Naive thymus-derived CD8-positive, alpha-beta T cell (primary cell): ENCODE measurements around the gene EMILIN2. TPM values are rescaled to one million over a fixed set of nuclear protein-coding genes. Genes with fewer than 3 reads are reported as not detected.

ENCODE experiments used
- ATAC-seq, 2 donors: fragments of 150-1000 bp; cut with Tn5 transposase in 1 of 2; sonication (Bioruptor Pico), chemical (Tn5 transposase) in 1 of 2; 1 replicate in 1 of 2; 2 replicates in 1 of 2; pipeline ENCODE4 v1.10.0; 2021; ENCODE audit warnings: mild to moderate bottlenecking in 2 of 2, moderate library complexity in 2 of 2
- POLR2A ChIA-PET: fragments of 350-600 bp; sonication (Branson Sonifier 250); formaldehyde crosslinking; loops from one replicate; lab custom pipeline; 2021; ENCODE audit warnings: antibody characterized with exemption; lab: Charles Lee
- DNase-seq, 10 donors: peaks; one replicate each; pipeline versions ENCODE4 v3.0.0 to v3.0.0-alpha.2; 2020 to 2022
- H3K27ac Mint-ChIP-seq, 10 donors: one replicate each; pipeline ENCODE4 v1.8.0; 2020 to 2022; ENCODE audit warnings: mild to moderate bottlenecking in 10 of 10, mixed read lengths in 10 of 10, moderate library complexity in 4 of 10, inconsistent platforms in 1 of 10
- H3K27me3 Mint-ChIP-seq, 5 donors: one replicate each; pipeline ENCODE4 v1.8.0; 2021 to 2022; ENCODE audit warnings: mixed read lengths in 5 of 5
- H3K36me3 Mint-ChIP-seq, 3 donors: one replicate each; pipeline ENCODE4 v1.8.0; 2020 to 2022; ENCODE audit warnings: mixed read lengths in 3 of 3, mild to moderate bottlenecking in 2 of 3, inconsistent platforms in 1 of 3
- H3K4me1 Mint-ChIP-seq, 4 donors: one replicate each; pipeline ENCODE4 v1.8.0; 2021 to 2022; ENCODE audit warnings: mixed read lengths in 4 of 4
- H3K4me3 Mint-ChIP-seq, 10 donors: one replicate each; pipeline ENCODE4 v1.8.0; 2020 to 2022; ENCODE audit warnings: mild to moderate bottlenecking in 10 of 10, mixed read lengths in 10 of 10, moderate library complexity in 6 of 10, inconsistent platforms in 1 of 10
- H3K9me3 Mint-ChIP-seq, 9 donors: one replicate each; pipeline ENCODE4 v1.8.0; 2020 to 2022; ENCODE audit warnings: mixed read lengths in 9 of 9, mild to moderate bottlenecking in 3 of 9, inconsistent platforms in 1 of 9, moderate library complexity in 1 of 9
- polyA plus RNA-seq, 3 donors: library from polyadenylated mRNA; unstranded; fragments of 300-500 nt; fragmentation: Illumina TruSeq; gene quantifications; one replicate each; pipeline ENCODE4 v1.2.3, GENCODE V29; 2021
- total RNA-seq, 8 experiments: library from RNA in 2 of 8; stranded (reverse) in 2 of 8; gene quantifications; one replicate each; pipeline ENCODE4 v1.2.3 and lab custom pipeline; 2021 to 2026

Gene EMILIN2
- total and polyA plus RNA-seq, 5 experiments from 2014 or later = 1.1 to 5.1 (median 2.5) TPM

DNA sequence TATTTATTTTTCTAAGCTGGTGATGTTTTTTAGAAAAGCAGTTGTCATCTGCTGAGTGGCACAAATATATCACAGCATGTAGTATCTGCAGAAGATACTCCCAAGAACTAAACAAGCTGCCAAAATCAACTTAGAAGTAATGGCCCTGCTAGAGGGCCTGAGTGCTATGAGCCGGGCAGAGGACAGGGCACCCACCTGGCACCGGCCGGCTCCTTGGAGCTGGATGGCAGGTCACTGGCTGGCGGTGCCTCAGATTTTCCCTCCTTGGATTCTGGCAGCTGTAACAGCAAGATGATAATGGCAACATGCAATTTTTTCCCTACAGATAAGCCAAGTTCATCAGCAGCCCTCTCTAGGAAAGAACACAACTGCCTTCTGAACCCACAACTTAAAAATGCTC is 79.7 kb downstream of the EMILIN2 start:
- H3K36me3 Mint-ChIP-seq = peaks cover 0 to 98% (median 32%) of the 10 kb centered on the region in 3 donors
- H3K27me3 Mint-ChIP-seq = no peaks in the 10 kb centered on the region
- H3K4me3 Mint-ChIP-seq = no peak overlapping the region
- H3K9me3 Mint-ChIP-seq = no peaks in the 10 kb centered on the region
- peak overlapping the region in 4 of 10 donors; percentile 3 to 59 (median 32) for H3K27ac Mint-ChIP-seq
- DNase-seq = no peak
- peaks cover 0 to 2% (median 1%) of the 10 kb centered on the region in 4 donors for H3K4me1 Mint-ChIP-seq
- POLR2A ChIA-PET = interaction anchor here (0.6 to 1.1 kb wide), 2 partner anchors 68 to 258 kb away, joined by 3 read pairs; no protein-coding TSS in a partner anchor
- no peak for ATAC-seq

DNA sequence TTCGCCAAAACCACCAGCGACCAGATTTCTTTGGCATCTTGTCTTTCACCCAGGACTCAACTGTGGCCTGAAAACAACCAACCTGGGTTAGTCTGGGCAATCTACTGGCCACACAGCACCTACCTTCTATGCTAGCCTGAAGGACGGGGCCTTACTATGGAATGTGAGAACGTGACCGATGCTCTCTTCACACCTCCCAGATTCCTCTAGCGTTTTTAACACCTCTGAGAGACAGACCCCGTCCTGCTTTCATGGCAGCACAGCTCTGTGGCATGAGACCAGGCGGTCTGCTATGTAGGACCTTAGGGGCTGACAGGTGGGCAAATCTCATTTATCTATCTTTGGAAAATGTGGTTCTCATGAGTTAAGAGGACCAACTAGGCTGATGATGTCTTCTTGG is 80.9 kb downstream of the EMILIN2 start:
- peak overlapping the region in 2 of 10 donors; percentile 31 to 39 for H3K27ac Mint-ChIP-seq
- H3K4me3 Mint-ChIP-seq = no peak overlapping the region
- no peak for DNase-seq
- POLR2A ChIA-PET = interaction anchor here (1.2 kb wide), 1 partner anchor 11 kb away, joined by 6 read pairs; no protein-coding TSS in a partner anchor
- H3K27me3 Mint-ChIP-seq = no peaks in the 10 kb centered on the region
- no peak for ATAC-seq
- peaks cover 6 to 8% (median 7%) of the 10 kb centered on the region in 4 donors for H3K4me1 Mint-ChIP-seq
- H3K9me3 Mint-ChIP-seq = no peaks in the 10 kb centered on the region
- peaks cover 0 to 93% (median 26%) of the 10 kb centered on the region in 3 donors for H3K36me3 Mint-ChIP-seq

DNA sequence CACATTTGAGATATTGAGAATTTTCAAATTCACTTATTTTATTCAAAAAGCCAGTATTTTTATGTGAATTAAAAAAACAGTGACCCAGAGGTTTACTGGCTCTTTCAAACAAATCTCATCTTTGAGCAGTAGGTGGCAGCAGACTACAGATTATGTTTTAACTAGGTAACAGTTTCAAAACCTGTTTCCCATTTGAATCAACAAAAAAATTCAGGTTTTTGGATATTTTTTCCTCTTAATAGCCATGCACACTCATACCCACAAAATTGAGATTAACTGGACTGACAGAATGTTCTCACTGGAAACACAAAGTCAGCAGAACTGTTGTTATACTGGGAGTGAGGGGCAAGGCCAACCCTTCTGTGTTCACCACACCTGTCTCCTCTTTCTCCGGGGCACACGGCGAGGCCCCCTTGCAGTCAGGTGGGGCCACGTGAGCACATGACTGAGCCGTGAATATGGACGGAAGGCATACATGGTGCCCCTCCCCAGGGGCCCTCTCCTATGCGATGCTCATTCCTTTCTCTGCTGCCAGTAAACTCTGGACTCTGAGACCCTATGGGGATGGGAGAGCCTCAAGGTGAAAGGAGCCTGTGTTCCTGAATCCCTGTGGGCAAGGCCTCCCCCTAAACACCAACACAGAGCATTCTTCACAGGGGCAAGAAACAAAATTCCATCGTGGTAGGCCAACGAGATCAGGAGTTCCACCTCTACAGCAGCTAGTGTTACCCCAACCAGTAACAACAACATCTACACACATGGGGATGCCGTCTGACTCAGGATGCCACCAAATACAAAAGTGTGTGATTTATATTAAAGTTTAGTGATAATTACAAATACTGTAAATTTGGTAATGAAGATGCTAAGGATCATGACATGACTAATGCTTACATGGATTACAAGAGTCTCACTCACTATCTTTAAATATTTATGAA is 85.7 kb downstream of the EMILIN2 start:
- ATAC-seq = peak; percentile 68 to 80
- Mint-ChIP-seq H3K9me3 (no peaks in the 10 kb centered on the region), H3K27ac (peak overlapping the region; percentile 76 to 94 (median 88)), H3K36me3 (peaks cover 0 to 91% (median 14%) of the 10 kb centered on the region in 3 donors), H3K27me3 (no peaks in the 10 kb centered on the region), H3K4me1 (peaks cover 16 to 25% (median 20%) of the 10 kb centered on the region in 4 donors), H3K4me3 (peak overlapping the region in 2 of 10 donors; percentile 8 to 39)
- DNase-seq = peak in 9 of 10 donors; percentile 18 to 80 (median 66)
- POLR2A ChIA-PET = interaction anchor here (1.2 to 1.7 kb wide), 4 partner anchors 27 to 53 kb away, joined by 3 to 9 read pairs (median 4); no protein-coding TSS in a partner anchor

DNA sequence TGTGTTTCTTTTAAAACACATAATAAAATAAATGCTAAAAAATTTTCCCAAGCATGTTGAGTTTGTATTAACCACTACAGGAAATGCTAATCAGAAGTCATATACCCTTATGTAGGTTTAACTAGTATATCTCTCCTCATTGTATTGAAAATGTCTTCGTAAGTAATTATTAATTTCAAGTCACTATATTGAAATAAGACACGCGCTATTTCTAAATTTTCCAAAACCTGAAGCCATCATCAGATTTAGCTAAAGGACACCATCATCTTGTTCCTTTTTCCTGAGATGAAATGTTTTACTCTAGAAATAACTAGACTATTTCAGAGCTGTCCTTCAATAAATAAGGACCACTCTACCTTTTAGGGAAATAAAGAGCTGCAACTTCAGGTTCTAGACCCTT is 87.2 kb downstream of the EMILIN2 start:
- no peaks in the 10 kb centered on the region for H3K27me3 Mint-ChIP-seq
- peaks cover 16 to 25% (median 20%) of the 10 kb centered on the region in 4 donors for H3K4me1 Mint-ChIP-seq
- H3K9me3 Mint-ChIP-seq = no peaks in the 10 kb centered on the region
- peaks cover 0 to 91% (median 14%) of the 10 kb centered on the region in 3 donors for H3K36me3 Mint-ChIP-seq
- ATAC-seq (no peak), DNase-seq (no peak)
- POLR2A ChIA-PET = interaction anchor here (1.2 to 1.7 kb wide), 2 partner anchors 27 to 51 kb away, joined by 4 to 9 read pairs; no protein-coding TSS in a partner anchor
- H3K27ac Mint-ChIP-seq = peak overlapping the region in 7 of 10 donors; percentile 58 to 89 (median 77)
- H3K4me3 Mint-ChIP-seq = no peak overlapping the region

DNA sequence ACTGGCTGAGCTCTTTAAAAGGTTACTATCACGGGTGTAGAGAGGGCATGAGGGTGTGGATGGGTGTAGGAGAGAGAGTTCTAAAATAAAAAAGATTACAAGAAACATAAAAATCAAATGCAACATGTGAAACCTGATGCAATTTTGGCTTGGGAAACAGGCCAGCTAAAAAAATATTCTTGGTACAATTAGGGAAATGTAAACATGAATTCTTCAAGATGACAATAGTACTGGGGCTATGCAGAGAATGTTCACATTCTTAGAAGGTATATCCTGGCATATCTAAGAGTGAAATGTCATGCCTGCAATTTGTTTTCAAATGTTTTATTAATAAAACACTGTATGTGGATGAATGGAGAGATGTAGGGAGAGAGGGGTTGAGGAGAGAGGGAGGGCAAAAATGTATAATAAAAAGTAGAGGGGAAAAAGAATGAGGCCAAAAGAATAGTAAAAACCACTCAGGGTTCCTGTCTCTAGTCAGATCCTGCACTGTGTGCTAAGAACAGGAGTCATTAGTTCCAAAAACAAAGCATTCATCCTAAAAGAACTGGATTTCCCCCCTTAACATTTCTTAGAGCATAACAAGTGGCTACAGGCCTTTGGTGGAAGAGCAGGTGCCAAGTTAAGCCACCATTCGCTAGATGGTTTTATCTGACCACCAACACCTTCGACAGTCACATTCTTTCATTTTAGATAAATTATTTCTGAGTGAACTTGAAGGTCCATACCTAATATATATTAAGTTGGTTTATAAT is 88.8 kb downstream of the EMILIN2 start:
- peaks cover 13 to 27% (median 20%) of the 10 kb centered on the region in 4 donors for H3K4me1 Mint-ChIP-seq
- no peak overlapping the region for H3K4me3 Mint-ChIP-seq
- H3K27ac Mint-ChIP-seq = peak overlapping the region in 9 of 10 donors; percentile 2 to 91 (median 76)
- no peaks in the 10 kb centered on the region for H3K9me3 Mint-ChIP-seq
- H3K27me3 Mint-ChIP-seq = no peaks in the 10 kb centered on the region
- POLR2A ChIA-PET = interaction anchor here (1.0 kb wide), 1 partner anchor 14 kb away, joined by 4 read pairs; no protein-coding TSS in a partner anchor
- H3K36me3 Mint-ChIP-seq = peaks cover 0 to 90% (median 15%) of the 10 kb centered on the region in 3 donors
- no peak for DNase-seq
- no peak for ATAC-seq

DNA sequence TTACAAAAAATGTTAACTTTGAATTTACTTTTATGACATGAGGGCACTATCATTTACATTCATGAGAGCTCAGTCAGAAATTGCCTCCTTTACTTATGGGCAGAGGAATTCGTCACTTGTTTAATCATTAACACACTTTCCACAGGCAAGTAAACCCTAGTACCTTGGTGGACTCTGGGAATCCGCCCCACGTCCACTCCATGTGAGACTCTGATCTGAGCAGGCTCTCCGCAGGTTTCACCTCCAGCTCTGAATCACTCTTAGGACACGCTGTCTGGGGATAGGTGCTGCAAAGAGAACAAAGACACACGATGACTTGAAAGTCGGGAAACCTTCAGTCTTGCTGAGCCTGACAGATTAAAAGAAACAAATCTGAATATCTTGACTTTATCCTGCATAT is 92.5 kb downstream of the EMILIN2 start:
- Mint-ChIP-seq H3K27me3 (no peaks in the 10 kb centered on the region), H3K9me3 (no peaks in the 10 kb centered on the region), H3K36me3 (peaks cover 0 to 76% (median 14%) of the 10 kb centered on the region in 3 donors), H3K4me1 (peaks cover 10 to 29% (median 14%) of the 10 kb centered on the region in 4 donors), H3K4me3 (no peak overlapping the region), H3K27ac (peak overlapping the region in 7 of 10 donors; percentile 5 to 71 (median 32))
- DNase-seq (no peak), ATAC-seq (no peak)
- POLR2A ChIA-PET = no interaction called here

DNA sequence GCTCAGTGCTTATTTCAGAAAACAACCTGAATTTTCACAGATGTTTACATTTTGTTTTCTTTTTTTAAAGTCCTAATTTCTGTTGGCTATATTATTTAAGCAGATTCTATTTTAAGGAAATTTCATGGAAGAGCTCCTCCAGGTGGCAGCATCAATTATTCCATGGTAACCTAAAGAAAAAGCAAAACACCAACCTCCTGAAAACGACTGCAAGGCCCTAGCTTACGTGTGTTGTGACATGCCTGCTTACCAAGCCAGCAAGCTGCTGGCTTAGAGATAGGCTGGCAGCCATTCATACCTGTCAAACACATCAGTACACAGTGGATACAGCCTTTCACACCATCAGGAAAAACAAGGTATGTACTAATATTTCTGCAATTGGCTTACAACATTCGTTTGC is 101.2 kb downstream of the EMILIN2 start:
- Mint-ChIP-seq H3K27me3 (no peaks in the 10 kb centered on the region), H3K4me1 (peaks cover 12 to 47% (median 34%) of the 10 kb centered on the region in 4 donors), H3K27ac (peak overlapping the region in 3 of 10 donors; percentile 6 to 60 (median 15)), H3K36me3 (peaks cover 10 to 82% (median 34%) of the 10 kb centered on the region in 3 donors), H3K4me3 (no peak overlapping the region), H3K9me3 (no peaks in the 10 kb centered on the region)
- ATAC-seq (no peak), DNase-seq (no peak)
- POLR2A ChIA-PET = interaction anchor here (0.7 to 1.6 kb wide), 6 partner anchors 10 to 303 kb away, joined by 3 to 4 read pairs (median 3); no protein-coding TSS in a partner anchor

DNA sequence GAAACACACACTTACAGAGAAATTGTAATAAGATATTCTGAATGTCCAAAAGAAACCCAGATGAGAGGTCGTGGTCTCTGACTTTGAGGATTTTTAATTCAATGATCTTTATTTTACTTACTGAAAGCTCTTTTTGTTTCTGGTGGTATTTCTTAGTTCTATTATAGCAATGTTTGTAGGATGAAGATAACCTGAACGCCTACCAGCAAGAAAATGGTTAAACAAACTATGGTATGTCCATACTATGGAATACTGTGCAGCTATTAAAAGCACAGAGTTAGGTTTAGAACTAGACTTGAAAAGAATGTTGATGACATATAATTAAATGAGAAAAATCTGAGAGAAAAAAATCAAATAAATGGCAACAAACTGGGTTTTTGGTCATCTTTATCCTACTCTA is 105.8 kb downstream of the EMILIN2 start:
- no peaks in the 10 kb centered on the region for H3K9me3 Mint-ChIP-seq
- DNase-seq (no peak), ATAC-seq (no peak)
- H3K4me3 Mint-ChIP-seq = no peak overlapping the region
- peaks cover 8 to 76% (median 39%) of the 10 kb centered on the region in 3 donors for H3K36me3 Mint-ChIP-seq
- peaks cover 18 to 67% (median 57%) of the 10 kb centered on the region in 4 donors for H3K4me1 Mint-ChIP-seq
- peak overlapping the region in 4 of 10 donors; percentile 49 to 92 (median 74) for H3K27ac Mint-ChIP-seq
- POLR2A ChIA-PET = interaction anchor here (0.6 to 1.8 kb wide), 5 partner anchors 18 to 293 kb away, joined by 3 to 7 read pairs (median 3); no protein-coding TSS in a partner anchor
- no peaks in the 10 kb centered on the region for H3K27me3 Mint-ChIP-seq

DNA sequence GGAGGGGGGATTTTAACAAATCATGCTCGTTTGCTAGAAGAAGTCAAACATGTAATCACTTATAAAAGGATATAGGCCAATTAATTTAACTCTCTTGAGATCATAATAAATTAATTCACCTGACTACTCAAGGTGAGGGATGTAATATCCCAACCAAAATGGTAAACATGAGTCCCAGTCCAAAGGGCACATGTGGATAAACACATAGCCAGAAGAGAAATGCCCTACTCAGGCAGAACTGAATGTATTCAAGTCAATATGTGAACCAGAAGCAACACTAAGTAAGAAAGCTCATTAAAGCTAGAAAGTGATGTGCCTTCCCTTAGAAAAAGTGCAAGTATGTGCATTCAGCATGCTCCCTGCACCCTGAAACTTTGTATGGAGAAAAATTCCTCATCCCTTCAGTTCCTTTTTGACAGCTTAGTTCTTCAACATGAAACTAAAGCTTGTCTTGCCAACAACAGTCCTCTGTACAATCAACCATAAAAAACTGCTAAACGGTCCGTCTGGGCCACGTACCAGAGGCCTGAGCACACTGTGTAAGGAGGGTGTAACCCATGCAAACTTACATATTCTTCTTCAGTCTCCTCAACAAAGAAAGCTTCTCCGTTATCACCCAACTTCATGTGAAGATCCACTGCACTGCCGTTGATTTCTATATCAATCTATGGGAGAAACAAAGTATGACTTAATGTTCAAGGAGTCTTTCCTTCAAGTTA is 107.3 kb downstream of the EMILIN2 start:
- DNase-seq (no peak), ATAC-seq (no peak)
- no peaks in the 10 kb centered on the region for H3K9me3 Mint-ChIP-seq
- H3K4me3 Mint-ChIP-seq = no peak overlapping the region
- peaks cover 8 to 64% (median 36%) of the 10 kb centered on the region in 3 donors for H3K36me3 Mint-ChIP-seq
- POLR2A ChIA-PET = interaction anchor here (0.6 to 1.4 kb wide), 2 partner anchors 17 to 284 kb away, joined by 3 to 9 read pairs; no protein-coding TSS in a partner anchor
- no peaks in the 10 kb centered on the region for H3K27me3 Mint-ChIP-seq
- peaks cover 21 to 69% (median 65%) of the 10 kb centered on the region in 4 donors for H3K4me1 Mint-ChIP-seq
- peak overlapping the region in 9 of 10 donors; percentile 33 to 97 (median 83) for H3K27ac Mint-ChIP-seq

DNA sequence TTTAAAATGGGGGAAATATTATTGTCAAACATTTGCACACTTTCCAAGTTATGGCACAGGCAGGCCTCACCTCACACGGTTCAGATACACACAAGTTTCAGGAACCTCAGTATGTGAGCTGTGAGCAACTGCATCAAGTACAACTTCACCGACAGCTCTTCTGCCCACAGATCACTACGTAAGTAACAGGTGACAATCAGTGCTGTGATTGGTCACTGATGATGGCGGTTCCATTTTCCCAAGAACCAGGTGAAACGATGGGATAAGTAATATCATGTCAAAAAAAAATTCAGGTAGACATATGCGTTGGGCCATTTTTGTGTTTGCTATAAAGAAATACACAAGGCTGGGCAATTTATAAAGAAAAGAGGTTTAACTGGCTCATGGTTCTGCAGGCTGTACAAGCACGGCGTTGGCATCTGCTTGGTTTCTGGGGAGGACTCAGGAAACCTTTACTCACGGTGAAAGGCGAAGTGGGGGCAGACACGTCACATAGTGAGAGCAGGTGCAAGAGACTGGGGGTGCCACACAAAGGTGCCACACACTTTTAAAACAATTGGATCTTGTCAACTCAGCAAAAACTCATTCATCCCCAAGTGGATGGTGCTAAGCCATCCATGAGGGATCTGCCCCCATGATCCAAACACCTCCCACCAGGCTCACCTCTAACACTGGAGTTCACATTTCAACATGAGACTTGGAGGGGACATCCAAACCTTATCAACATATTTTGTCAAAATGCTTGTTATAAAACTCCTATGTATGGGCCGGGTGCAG is 108.3 kb downstream of the EMILIN2 start:
- POLR2A ChIA-PET = interaction anchor here (0.6 to 0.8 kb wide), 3 partner anchors 16 to 318 kb away, joined by 3 to 4 read pairs (median 3); no protein-coding TSS in a partner anchor
- H3K27me3 Mint-ChIP-seq = no peaks in the 10 kb centered on the region

More for the DNA sequence above, 108.3 kb downstream of the EMILIN2 start:
- H3K27ac Mint-ChIP-seq = peak overlapping the region; percentile 89 to 97 (median 94)
- peak overlapping the region in 7 of 10 donors; percentile 38 to 85 (median 55) for H3K4me3 Mint-ChIP-seq
- peaks cover 4 to 56% (median 34%) of the 10 kb centered on the region in 3 donors for H3K36me3 Mint-ChIP-seq
- DNase-seq (no peak), ATAC-seq (no peak)
- no peaks in the 10 kb centered on the region for H3K9me3 Mint-ChIP-seq
- H3K4me1 Mint-ChIP-seq = peaks cover 21 to 72% (median 67%) of the 10 kb centered on the region in 4 donors
